HG02759 (cell line): Measurements from ENCODE around the gene CD44.
A peak's percentile ranks its signal among the peaks of the same experiment; 100 is the strongest.

ENCODE experiments used
- ATAC-seq: cut with Tn5 transposase; IDR thresholded peaks from one replicate; pipeline ENCODE4 v1.9.1; 2021; ENCODE audit warnings: mild to moderate bottlenecking, moderate library complexity; ENCODE audit not compliant: unreplicated experiment

CD44 gene

GRCh38 chr11:35250621-35251020, 111.7 kb downstream of the CD44 start:
- ATAC-seq, result no peak

GRCh38 chr11:35253237-35253636, 114.3 kb downstream of the CD44 start:
- ATAC-seq, result no peak

GRCh38 chr11:35255514-35255913, 116.5 kb downstream of the CD44 start:
- no peak for ATAC-seq

GRCh38 chr11:35256296-35256695, 117.3 kb downstream of the CD44 start:
- no peak for ATAC-seq

- ATAC-seq, result peak; percentile 98
Observed at GRCh38 chr11:35257281-35257680, 118.3 kb downstream of the CD44 start.

GRCh38 chr11:35259529-35259928, 120.6 kb downstream of the CD44 start:
- no peak for ATAC-seq

GRCh38 chr11:35260342-35260985, 121.5 kb downstream of the CD44 start:
- no peak for ATAC-seq

- no peak for ATAC-seq
Observed at GRCh38 chr11:35261197-35261596, 122.2 kb downstream of the CD44 start.

- ATAC-seq, result no peak
Observed at GRCh38 chr11:35262056-35262455, 123.1 kb downstream of the CD44 start.

- no peak for ATAC-seq
Observed at GRCh38 chr11:35262735-35263134, 123.8 kb downstream of the CD44 start.

- ATAC-seq, result no peak
Observed at GRCh38 chr11:35265755-35266454, 126.9 kb downstream of the CD44 start.

GRCh38 chr11:35267504-35267903, 128.5 kb downstream of the CD44 start:
- ATAC-seq, result no peak

GRCh38 chr11:35270342-35270741, 131.4 kb downstream of the CD44 start:
- ATAC-seq, result no peak

- ATAC-seq, result no peak
Observed at GRCh38 chr11:35271031-35271430, 132.1 kb downstream of the CD44 start.

- peak; percentile 89 for ATAC-seq
Observed at GRCh38 chr11:35272391-35272902, 133.5 kb downstream of the CD44 start.

- no peak for ATAC-seq
Observed at GRCh38 chr11:35274909-35275785, 136.2 kb downstream of the CD44 start.

GRCh38 chr11:35275786-35276170, 136.8 kb downstream of the CD44 start:
- no peak for ATAC-seq

GRCh38 chr11:35276396-35277145, 137.6 kb downstream of the CD44 start:
- no peak for ATAC-seq

- ATAC-seq, result no peak
Observed at GRCh38 chr11:35277827-35278226, 138.9 kb downstream of the CD44 start.

GRCh38 chr11:35280727-35281126, 141.8 kb downstream of the CD44 start:
- ATAC-seq, result no peak

- no peak for ATAC-seq
Observed at GRCh38 chr11:35281169-35281688, 142.3 kb downstream of the CD44 start.
